Right lobe of liver (tissue), 4 donors: ENCODE data around the gene NFIL3.

Experiments
- POLR2A ChIP-seq: fragments of 450-650 bp; IDR thresholded peaks from one replicate; pipeline ENCODE4 v1.6.1; 2017; ENCODE audit warnings: antibody characterized with exemption, mild to moderate bottlenecking
- TF ChIP-seq, protein P1 (sequence below), 4 donors: fragments of 200-600 bp in 3 of 4; fragments of 450-650 bp in 1 of 4; IDR thresholded peaks; one replicate each; pipeline versions ENCODE4 v1.5.1 to v1.8.0; 2016 to 2022; ENCODE audit warnings: antibody characterized with exemption in 4 of 4, mild to moderate bottlenecking in 2 of 4
- donor health status: DM: no; HTN: no; CAD: no.
- donor health status: DM: no; HTN: no; CAD: no.
- donor health status: DM: no; HTN: yes; CAD: no.

- TF ChIP-seq, protein P1, sequence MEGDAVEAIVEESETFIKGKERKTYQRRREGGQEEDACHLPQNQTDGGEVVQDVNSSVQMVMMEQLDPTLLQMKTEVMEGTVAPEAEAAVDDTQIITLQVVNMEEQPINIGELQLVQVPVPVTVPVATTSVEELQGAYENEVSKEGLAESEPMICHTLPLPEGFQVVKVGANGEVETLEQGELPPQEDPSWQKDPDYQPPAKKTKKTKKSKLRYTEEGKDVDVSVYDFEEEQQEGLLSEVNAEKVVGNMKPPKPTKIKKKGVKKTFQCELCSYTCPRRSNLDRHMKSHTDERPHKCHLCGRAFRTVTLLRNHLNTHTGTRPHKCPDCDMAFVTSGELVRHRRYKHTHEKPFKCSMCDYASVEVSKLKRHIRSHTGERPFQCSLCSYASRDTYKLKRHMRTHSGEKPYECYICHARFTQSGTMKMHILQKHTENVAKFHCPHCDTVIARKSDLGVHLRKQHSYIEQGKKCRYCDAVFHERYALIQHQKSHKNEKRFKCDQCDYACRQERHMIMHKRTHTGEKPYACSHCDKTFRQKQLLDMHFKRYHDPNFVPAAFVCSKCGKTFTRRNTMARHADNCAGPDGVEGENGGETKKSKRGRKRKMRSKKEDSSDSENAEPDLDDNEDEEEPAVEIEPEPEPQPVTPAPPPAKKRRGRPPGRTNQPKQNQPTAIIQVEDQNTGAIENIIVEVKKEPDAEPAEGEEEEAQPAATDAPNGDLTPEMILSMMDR (IDR thresholded peaks at IDR 0.05), result no peak
- TF ChIP-seq POLR2A, result no peak
These were observed 44.9 kb downstream of the NFIL3 start for GRCh38 chr9:91378695-91379127.
